ENCODE measurements around the gene LGALS4. TPM values are rescaled to one million over a fixed set of nuclear protein-coding genes. Genes with fewer than 3 reads are reported as not detected.
"Not testable (repeated sequence)": the region's sequence is repeated elsewhere in the genome, so short reads cannot be mapped to it uniquely, and the experiment has no call there.

Gene LGALS4
- total RNA-seq, 5 donors from 2014 or later (not counting 1 experiment from before 2014, with no cell fraction given), result 3.8 to 8.8 (median 6.6) TPM

DNA sequence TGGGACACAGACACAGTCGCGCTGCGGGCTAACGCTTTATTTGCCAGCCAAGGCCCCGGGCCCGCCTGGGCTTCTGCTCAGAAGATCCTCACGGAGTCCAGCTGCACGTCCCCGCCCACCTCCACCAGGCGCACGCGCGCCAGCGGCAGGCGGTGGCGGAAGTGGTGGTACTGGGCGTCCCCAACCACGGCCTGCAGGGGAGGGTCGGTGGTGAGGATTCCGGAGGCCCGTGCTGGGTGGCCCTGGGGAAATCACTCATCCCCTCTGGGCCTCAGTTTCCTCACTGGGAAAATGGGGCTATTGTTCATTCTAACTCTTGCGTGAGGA lies 41.8 kb downstream of the LGALS4 start:
- POLR2A ChIA-PET, H3K27ac Mint-ChIP-seq: not testable (repeated sequence)
- no CpG with 5 or more reads among the region's 22 CpGs for WGBS (ENCODE audit: insufficient coverage)

DNA sequence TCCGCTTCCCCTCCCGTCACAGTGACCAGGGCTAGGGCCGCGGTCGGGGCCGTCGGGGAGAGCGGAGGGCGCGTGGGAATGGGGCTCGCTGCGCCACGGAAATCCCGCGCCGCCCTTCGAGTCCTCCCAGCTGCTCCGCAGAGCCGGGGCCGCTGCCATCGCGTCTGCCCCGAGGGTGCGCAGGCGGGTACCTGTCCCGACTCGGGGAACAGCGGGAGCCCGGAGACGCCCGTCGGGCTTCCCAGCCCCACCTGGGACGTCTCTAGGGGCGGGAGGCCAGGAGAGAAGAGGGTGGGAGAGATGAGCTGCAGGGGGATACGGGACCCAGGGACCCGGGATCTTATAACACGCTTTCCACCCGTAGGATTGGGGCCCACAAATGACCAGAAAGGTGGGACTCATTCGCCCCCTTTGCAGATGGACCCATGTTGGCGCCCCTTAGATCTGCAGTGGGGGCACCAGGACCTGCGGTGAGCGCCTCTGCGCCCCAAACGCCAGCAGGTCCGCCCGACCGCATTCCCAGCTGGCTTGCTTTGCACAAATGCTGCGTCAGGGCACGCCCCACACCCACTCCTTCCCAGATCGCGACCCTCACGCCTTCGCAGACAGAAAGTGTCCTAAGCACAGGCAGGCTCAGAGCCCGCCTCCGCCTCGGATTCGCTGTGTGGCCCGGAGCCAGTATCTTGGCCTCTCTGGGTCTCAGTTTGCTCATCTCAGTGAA lies 42.4 kb downstream of the LGALS4 start:
- H3K9me3 ChIP-seq; H3K9me3 Mint-ChIP-seq; H3K27me3 ChIP-seq (replicated peaks in 1 of 2; ENCODE audit: control insufficient read depth in 2 of 2, extremely low read depth in 1 of 2, insufficient read depth in 2 of 2, low read length in 1 of 2); H3K36me3 ChIP-seq (ENCODE audit: control insufficient read depth in 2 of 2, extremely low read depth in 1 of 2, insufficient read depth in 1 of 2, low read length in 1 of 2); H3K4me1 Mint-ChIP-seq; H3K36me3 Mint-ChIP-seq; H3K27me3 Mint-ChIP-seq; POLR2A ChIA-PET; H3K27ac Mint-ChIP-seq: not testable (repeated sequence)
- peak in 1 of 35 experiments; percentile 23 for DNase-seq
- CTCF ChIA-PET, result interaction anchor here (0.9 to 1.5 kb wide), 6 partner anchors 61 to 665 kb away, joined by 3 to 7 read pairs (median 3); partner anchors contain the start of genes ECH1 (in 1 of the 2), MRPS12 (in 1 of the 2), RPS16 (in 1 of the 2) and SARS2 (in 1 of the 2)
- peak; percentile 28 to 34 (median 33) for ATAC-seq (replicated peaks in 1 of 4)
- 8% methylated on average over 9 of the region's 58 CpGs for WGBS (ENCODE audit: insufficient coverage)
- Histone ChIP-seq H3K4me1 (ENCODE audit: control insufficient read depth in 1 of 2, extremely low read depth in 1 of 2, insufficient read depth in 2 of 2, low read length in 2 of 2) (peaks cover 0 to 12% of the 10 kb centered on the region in 2 experiments), H3K4me3 (ENCODE audit: control insufficient read depth in 1 of 2, extremely low read depth in 1 of 2, low read length in 1 of 2) (peak overlapping the region in 1 of 2 donors; percentile 54), H3K27ac (ENCODE audit: low read length) (peak overlapping the region; percentile 87)
- peak overlapping the region in 2 of 3 donors; percentile 58 to 60 for H3K4me3 Mint-ChIP-seq

More for the DNA sequence above, 41.8 kb downstream of the LGALS4 start:
- H3K27me3 ChIP-seq (replicated peaks in 1 of 2; ENCODE audit: control insufficient read depth in 2 of 2, extremely low read depth in 1 of 2, insufficient read depth in 2 of 2, low read length in 1 of 2); DNase-seq; H3K9me3 Mint-ChIP-seq; H3K27ac ChIP-seq (ENCODE audit: low read length); CTCF ChIA-PET; H3K9me3 ChIP-seq; H3K36me3 Mint-ChIP-seq; H3K4me3 ChIP-seq (ENCODE audit: control insufficient read depth in 1 of 2, extremely low read depth in 1 of 2, low read length in 1 of 2); H3K36me3 ChIP-seq (ENCODE audit: control insufficient read depth in 2 of 2, extremely low read depth in 1 of 2, insufficient read depth in 1 of 2, low read length in 1 of 2); H3K4me3 Mint-ChIP-seq; H3K4me1 Mint-ChIP-seq; H3K27me3 Mint-ChIP-seq: not testable (repeated sequence)
- H3K4me1 ChIP-seq (ENCODE audit: control insufficient read depth in 1 of 2, extremely low read depth in 1 of 2, insufficient read depth in 2 of 2, low read length in 2 of 2), result peaks cover 0 to 12% of the 10 kb centered on the region in 2 experiments
- ATAC-seq (replicated peaks in 1 of 4), result peak; percentile 72 to 80 (median 78)

DNA sequence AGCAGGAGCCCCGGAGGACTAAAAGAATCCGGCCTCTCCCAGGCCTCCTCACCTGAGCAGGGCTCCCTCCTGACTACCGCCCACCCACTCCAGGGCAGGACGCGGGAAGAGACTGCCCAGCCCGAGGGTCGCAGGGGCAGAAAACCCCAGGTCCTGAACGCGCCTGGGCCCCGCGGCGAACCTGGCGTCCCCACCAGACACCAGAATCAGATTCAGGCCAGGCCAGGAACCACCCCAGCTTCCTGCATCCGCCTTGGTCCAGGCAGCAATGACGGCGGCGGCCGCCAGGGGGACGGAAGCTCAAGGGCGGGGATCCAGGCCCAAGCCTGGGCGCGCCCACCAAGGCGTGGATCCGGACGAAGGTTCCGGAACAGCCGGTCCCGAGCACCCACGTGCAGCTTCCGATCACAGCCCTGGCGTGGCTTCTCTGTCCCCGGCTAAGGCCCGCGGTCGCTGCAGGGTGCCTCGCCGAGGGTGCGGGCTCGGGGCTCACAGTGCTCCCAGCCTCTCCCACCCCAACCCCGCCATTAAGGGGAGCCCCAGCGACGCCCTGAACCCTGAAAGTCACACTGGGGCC lies 43.0 kb downstream of the LGALS4 start:
- H3K27ac ChIP-seq (ENCODE audit: low read length), result peak overlapping the region; percentile 87
- H3K4me1 ChIP-seq (ENCODE audit: control insufficient read depth in 1 of 2, extremely low read depth in 1 of 2, insufficient read depth in 2 of 2, low read length in 2 of 2), result peaks cover 0 to 12% of the 10 kb centered on the region in 2 experiments
- ChIA-PET CTCF (interaction anchor here (0.7 to 1.5 kb wide), 9 partner anchors 62 to 666 kb away, joined by 3 to 7 read pairs (median 3); partner anchors contain the start of genes ECH1 (in 1 of the 2), MRPS12 (in 1 of the 2), RINL (in 1 of the 2) and RPS16 (in 1 of the 2)), POLR2A (interaction anchor here (0.6 to 0.7 kb wide), 2 partner anchors 18 to 122 kb away, joined by 3 to 9 read pairs; partner anchors contain the start of gene ACTN4 (in 1 of the 2))
- no peaks in the 10 kb centered on the region for H3K27me3 ChIP-seq (replicated peaks in 1 of 2; ENCODE audit: control insufficient read depth in 2 of 2, extremely low read depth in 1 of 2, insufficient read depth in 2 of 2, low read length in 1 of 2)
- no peaks in the 10 kb centered on the region for H3K36me3 ChIP-seq (ENCODE audit: control insufficient read depth in 2 of 2, extremely low read depth in 1 of 2, insufficient read depth in 1 of 2, low read length in 1 of 2)
- peak overlapping the region; percentile 68 to 84 for H3K27ac Mint-ChIP-seq
- ATAC-seq (replicated peaks in 1 of 4), result peak; percentile 83 to 91 (median 84)
- no peaks in the 10 kb centered on the region for H3K9me3 ChIP-seq
- 10% methylated on average over 30 of the region's 42 CpGs for WGBS (ENCODE audit: insufficient coverage)
- no peaks in the 10 kb centered on the region for H3K9me3 Mint-ChIP-seq
- H3K36me3 Mint-ChIP-seq, result no peaks in the 10 kb centered on the region
- no peaks in the 10 kb centered on the region for H3K27me3 Mint-ChIP-seq
- H3K4me3 ChIP-seq (ENCODE audit: control insufficient read depth in 1 of 2, extremely low read depth in 1 of 2, low read length in 1 of 2), result peak overlapping the region in 1 of 2 donors; percentile 54
- H3K4me1 Mint-ChIP-seq, result peaks cover 6 to 7% (median 6%) of the 10 kb centered on the region in 3 donors
- DNase-seq, result peak; percentile 72 to 97 (median 86)
- H3K4me3 Mint-ChIP-seq, result peak overlapping the region; percentile 58 to 60 (median 58)

DNA sequence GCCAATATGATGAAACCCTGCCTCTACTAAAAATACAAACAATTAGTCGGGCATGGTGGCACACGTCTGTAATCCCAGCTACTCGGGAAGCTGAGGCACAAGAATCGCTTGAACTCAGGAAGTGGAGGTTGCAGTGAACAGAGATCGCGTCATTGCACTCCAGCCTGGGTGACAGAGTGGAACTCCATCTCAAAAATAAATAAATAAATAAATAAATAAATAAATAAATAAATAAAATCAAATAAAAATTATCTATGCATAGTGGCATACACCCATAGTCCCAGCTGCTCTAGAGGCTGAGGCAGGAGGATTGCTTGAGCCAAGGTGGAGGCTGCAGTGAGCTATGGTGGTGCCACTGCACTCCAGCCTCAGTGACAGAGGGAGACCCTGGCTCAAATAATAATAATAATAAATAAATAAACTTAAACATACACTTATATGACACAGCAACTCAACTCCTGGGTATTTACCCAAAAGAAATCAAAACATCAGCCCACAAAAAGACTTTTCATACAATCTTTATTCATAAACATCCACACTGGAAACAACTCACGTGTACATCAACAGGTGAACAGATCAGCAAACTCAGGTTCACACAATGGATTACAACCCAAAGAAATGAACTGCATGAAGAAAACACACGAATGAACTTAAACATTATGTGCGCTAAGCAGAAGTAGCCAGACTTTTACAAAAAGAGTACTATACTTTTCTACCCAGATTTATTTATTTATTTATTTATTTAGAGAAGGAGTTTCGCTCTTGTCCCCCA lies 46.3 kb downstream of the LGALS4 start:
- CTCF ChIA-PET, result no interaction called here
- Histone ChIP-seq H3K9me3 (no peaks in the 10 kb centered on the region), H3K4me1 (ENCODE audit: control insufficient read depth in 1 of 2, extremely low read depth in 1 of 2, insufficient read depth in 2 of 2, low read length in 2 of 2) (peaks cover 0 to 12% of the 10 kb centered on the region in 2 experiments), H3K4me3 (ENCODE audit: control insufficient read depth in 1 of 2, extremely low read depth in 1 of 2, low read length in 1 of 2) (no peak overlapping the region), H3K27ac (ENCODE audit: low read length) (no peak overlapping the region), H3K36me3 (ENCODE audit: control insufficient read depth in 2 of 2, extremely low read depth in 1 of 2, insufficient read depth in 1 of 2, low read length in 1 of 2) (no peaks in the 10 kb centered on the region), H3K27me3 (replicated peaks in 1 of 2; ENCODE audit: control insufficient read depth in 2 of 2, extremely low read depth in 1 of 2, insufficient read depth in 2 of 2, low read length in 1 of 2) (no peaks in the 10 kb centered on the region)
- Mint-ChIP-seq H3K4me3 (no peak overlapping the region), H3K27ac (no peak overlapping the region), H3K4me1 (peaks cover 6 to 7% (median 6%) of the 10 kb centered on the region in 3 donors), H3K9me3 (no peaks in the 10 kb centered on the region), H3K36me3 (no peaks in the 10 kb centered on the region), H3K27me3 (no peaks in the 10 kb centered on the region)
- ATAC-seq (replicated peaks in 1 of 4), result no peak
- 56% methylated on average over 1 of the region's 10 CpGs for WGBS (ENCODE audit: insufficient coverage)
- POLR2A ChIA-PET, result no interaction called here
- no peak for DNase-seq

DNA sequence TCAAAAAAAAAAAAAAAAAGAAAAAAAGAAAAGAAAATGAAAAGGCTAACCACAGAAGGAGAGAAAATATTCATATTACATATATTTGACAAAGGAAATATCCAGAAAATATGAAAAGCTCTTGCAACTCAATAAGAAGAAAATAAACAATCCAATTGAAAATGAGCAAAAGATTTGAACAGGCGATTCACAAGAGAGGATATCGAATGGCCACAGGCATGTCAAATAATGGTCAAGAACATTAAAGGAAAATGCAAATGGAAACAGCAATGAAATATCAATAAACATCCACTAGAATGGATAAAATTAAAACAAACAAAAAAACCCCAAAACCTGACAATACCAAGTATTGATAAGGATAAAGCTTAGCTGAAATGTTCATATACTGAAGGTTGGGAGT lies 47.5 kb downstream of the LGALS4 start:
- H3K4me3 Mint-ChIP-seq, result no peak overlapping the region
- no peaks in the 10 kb centered on the region for H3K27me3 Mint-ChIP-seq
- DNase-seq (no peak), ATAC-seq (replicated peaks in 1 of 4) (no peak)
- H3K9me3 Mint-ChIP-seq, result no peaks in the 10 kb centered on the region
- H3K27ac Mint-ChIP-seq, result no peak overlapping the region
- ChIA-PET CTCF (no interaction called here), POLR2A (interaction anchor here in 1 of 2 donors (0.5 kb wide), 1 partner anchor 123 kb away, joined by 8 read pairs; no protein-coding TSS in a partner anchor)
- no peak overlapping the region for H3K4me3 ChIP-seq (ENCODE audit: control insufficient read depth in 1 of 2, extremely low read depth in 1 of 2, low read length in 1 of 2)
- WGBS (ENCODE audit: insufficient coverage), result no CpG with 5 or more reads among the region's 2 CpGs
- no peaks in the 10 kb centered on the region for H3K36me3 Mint-ChIP-seq
- H3K27ac ChIP-seq (ENCODE audit: low read length), result no peak overlapping the region
- H3K9me3 ChIP-seq, result no peaks in the 10 kb centered on the region
- H3K36me3 ChIP-seq (ENCODE audit: control insufficient read depth in 2 of 2, extremely low read depth in 1 of 2, insufficient read depth in 1 of 2, low read length in 1 of 2), result no peaks in the 10 kb centered on the region
- H3K4me1 Mint-ChIP-seq, result peaks cover 6 to 8% (median 6%) of the 10 kb centered on the region in 3 donors
- H3K27me3 ChIP-seq (replicated peaks in 1 of 2; ENCODE audit: control insufficient read depth in 2 of 2, extremely low read depth in 1 of 2, insufficient read depth in 2 of 2, low read length in 1 of 2), result no peaks in the 10 kb centered on the region
- peaks cover 0 to 12% of the 10 kb centered on the region in 2 experiments for H3K4me1 ChIP-seq (ENCODE audit: control insufficient read depth in 1 of 2, extremely low read depth in 1 of 2, insufficient read depth in 2 of 2, low read length in 2 of 2)

DNA sequence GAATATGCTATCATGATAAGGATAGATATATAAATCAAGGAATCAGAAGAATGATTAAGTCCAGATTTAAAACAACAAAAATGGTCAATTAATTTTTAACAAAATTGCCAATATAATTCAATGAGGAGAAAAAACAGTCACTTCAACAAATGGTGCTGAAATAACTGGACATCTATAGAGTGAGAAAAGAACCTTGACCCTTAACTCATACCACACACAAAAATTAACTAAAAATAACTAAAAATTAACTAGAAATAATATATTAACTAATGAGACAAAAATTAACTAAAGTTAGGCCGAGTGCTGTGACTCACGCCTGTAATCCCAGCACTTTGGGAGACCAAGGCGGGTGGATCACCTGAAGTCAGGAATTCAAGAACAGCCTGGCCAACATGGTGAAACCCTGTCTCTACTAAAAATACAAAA lies 48.9 kb downstream of the LGALS4 start:
- H3K9me3 Mint-ChIP-seq, result no peaks in the 10 kb centered on the region
- H3K27ac Mint-ChIP-seq, result no peak overlapping the region
- no peaks in the 10 kb centered on the region for H3K27me3 ChIP-seq (replicated peaks in 1 of 2; ENCODE audit: control insufficient read depth in 2 of 2, extremely low read depth in 1 of 2, insufficient read depth in 2 of 2, low read length in 1 of 2)
- peaks cover 0 to 2% (median 0%) of the 10 kb centered on the region in 3 donors for H3K4me1 Mint-ChIP-seq
- WGBS (ENCODE audit: insufficient coverage), result no CpG with 5 or more reads among the region's 3 CpGs
- DNase-seq (no peak), ATAC-seq (replicated peaks in 1 of 4) (no peak)
- H3K36me3 ChIP-seq (ENCODE audit: control insufficient read depth in 2 of 2, extremely low read depth in 1 of 2, insufficient read depth in 1 of 2, low read length in 1 of 2), result no peaks in the 10 kb centered on the region
- no peak overlapping the region for H3K4me3 Mint-ChIP-seq
- H3K4me3 ChIP-seq (ENCODE audit: control insufficient read depth in 1 of 2, extremely low read depth in 1 of 2, low read length in 1 of 2), result no peak overlapping the region
- H3K4me1 ChIP-seq (ENCODE audit: control insufficient read depth in 1 of 2, extremely low read depth in 1 of 2, insufficient read depth in 2 of 2, low read length in 2 of 2), result no peaks in the 10 kb centered on the region
- H3K36me3 Mint-ChIP-seq, result no peaks in the 10 kb centered on the region
- H3K9me3 ChIP-seq, result no peaks in the 10 kb centered on the region
- no peak overlapping the region for H3K27ac ChIP-seq (ENCODE audit: low read length)
- H3K27me3 Mint-ChIP-seq, result no peaks in the 10 kb centered on the region
- ChIA-PET CTCF (no interaction called here), POLR2A (no interaction called here)
